Stimulated activated naive CD8-positive, alpha-beta T cell treated with anti-CD3 and anti-CD28 coated beads, Interleukin-15, Interleukin-2, amounts not matched to agents 100 U/mL and 50 U/mL, for 24 hours (primary cell): ENCODE data around the gene C20orf144.
"Not testable (repeated sequence)": the region's sequence is repeated elsewhere in the genome, so short reads cannot be mapped to it uniquely, and the experiment has no call there.

Experiments
- ATAC-seq: fragments of 150-1000 bp; cut with Tn5 transposase; one replicate; pipeline ENCODE4 v1.10.0; 2021
- DNase-seq: peaks from one replicate; pipeline ENCODE4 v3.0.0; 2021

Gene C20orf144

DNA sequence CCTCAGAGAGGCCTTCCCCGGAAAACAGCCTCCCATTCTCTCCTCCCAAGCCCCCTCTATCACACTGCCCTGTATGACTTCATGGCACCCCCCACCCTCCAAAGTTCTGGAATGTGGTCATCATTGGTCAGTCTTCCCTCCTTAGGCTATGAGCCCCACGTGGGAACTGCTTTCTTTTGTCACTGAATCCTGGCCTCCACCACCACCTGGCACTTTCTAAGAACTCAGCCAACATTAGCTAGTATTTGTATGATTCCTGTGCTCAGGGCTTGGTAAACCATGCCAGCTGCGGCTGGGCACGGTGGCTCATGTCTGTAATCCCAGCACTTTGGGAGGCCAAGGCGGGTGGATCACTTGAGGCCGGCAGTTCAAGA, 32.5 kb downstream of the C20orf144 start:
- DNase-seq (no peak), ATAC-seq (no peak)

DNA sequence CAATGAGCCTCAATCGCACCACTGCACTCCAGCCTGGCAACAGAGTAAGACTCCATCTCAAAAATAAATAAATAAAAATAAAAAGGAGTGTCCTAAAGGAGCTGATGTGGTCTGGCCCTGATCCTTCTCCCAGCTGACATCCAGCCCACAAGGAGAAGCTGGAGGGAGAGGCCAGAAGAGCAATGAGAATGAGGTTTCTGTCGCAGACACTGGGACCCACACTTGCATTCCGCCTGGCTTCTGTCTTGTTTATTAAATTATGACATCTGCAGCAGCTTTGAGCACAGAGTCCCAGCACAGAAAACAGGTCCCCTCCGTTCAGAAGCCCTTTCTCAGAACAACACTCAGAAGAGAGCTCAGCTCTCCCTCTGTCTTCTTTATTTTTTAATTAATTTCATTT, 34.3 kb downstream of the C20orf144 start:
- DNase-seq (no peak), ATAC-seq (no peak)

GRCh38 chr20:33697129-33697528, 35.0 kb downstream of the C20orf144 start:
- ATAC-seq, result no peak

GRCh38 chr20:33698966-33699365, 36.8 kb downstream of the C20orf144 start:
- ATAC-seq, DNase-seq: not testable (repeated sequence)

More at GRCh38 chr20:33697129-33697528, 35.0 kb downstream of the C20orf144 start:
- DNase-seq, result no peak

DNA sequence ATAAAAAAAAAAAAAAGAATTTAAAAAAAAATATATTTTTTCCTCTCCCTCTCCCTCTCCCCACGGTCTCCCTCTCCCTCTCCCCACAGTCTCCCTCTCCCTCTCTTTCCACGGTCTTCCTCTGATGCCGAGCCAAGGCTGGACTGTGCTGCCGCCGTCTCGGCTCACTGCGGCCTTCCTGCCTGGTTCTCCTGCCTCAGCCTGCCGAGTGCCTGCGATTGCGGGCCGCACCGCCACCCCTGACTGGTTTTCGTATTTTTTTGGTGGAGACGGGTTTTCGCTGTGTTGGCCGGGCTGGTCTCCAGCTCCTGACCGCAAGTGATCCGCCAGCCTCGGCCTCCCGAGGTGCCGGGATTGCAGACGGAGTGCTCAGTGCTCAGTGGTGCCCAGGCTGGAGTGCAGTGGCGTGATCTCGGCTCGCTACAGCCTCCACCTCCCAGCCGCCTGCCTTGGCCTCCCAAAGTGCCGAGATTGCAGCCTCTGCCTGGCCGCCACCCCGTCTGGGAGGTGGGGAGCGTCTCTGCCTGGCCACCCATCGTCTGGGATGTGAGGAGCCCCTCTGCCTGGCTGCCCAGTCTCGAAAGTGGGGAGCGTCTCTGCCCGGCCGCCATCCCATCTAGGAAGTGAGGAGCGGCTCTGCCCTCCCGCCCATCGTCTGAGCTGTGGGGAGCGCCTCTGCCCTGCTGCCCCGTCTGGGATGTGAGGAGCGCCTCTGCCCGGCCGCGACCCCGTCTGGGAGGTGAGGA, 38.7 kb downstream of the C20orf144 start:
- DNase-seq, ATAC-seq: not testable (repeated sequence)

DNA sequence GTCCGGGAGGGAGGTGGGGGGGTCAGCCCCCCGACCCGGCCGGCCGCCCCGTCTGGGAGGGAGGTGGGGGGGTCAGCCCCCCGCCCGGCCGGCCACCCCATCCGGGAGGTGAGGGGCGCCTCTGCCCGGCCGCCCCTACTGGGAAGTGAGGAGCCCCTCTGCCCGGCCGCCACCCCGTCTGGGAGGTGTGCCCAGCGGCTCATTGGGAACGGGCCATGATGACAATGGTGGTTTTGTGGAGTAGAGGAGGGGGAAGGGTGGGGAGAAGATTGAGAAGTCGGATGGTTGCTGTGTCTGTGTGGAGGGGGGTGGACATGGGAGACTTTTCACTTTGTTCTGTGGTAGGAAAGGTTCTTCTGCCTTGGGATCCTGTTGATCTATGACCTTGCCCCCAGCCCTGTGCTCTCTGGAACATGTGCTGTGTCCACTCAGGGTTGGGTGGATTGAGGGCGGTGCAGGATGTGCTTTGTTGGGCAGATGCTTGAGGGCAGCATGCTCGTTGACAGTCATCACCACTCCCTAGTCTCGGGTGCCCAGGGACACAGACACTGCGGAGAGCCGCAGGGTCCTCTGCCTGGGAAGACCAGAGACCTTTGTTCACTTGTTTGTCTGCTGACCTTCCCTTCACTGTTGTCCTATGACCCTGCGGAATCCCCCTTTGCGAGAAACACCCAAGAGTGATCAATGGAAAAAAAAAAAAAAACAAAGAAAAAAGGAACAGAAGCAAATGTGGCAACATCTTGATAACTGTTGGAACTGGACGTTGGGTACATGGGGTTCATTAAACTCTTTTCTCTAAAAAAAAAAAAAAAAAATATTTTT, 39.7 kb downstream of the C20orf144 start:
- ATAC-seq, result no peak
- DNase-seq, result no peak

GRCh38 chr20:33702861-33703260, 40.7 kb downstream of the C20orf144 start:
- no peak for DNase-seq
- no peak for ATAC-seq

DNA sequence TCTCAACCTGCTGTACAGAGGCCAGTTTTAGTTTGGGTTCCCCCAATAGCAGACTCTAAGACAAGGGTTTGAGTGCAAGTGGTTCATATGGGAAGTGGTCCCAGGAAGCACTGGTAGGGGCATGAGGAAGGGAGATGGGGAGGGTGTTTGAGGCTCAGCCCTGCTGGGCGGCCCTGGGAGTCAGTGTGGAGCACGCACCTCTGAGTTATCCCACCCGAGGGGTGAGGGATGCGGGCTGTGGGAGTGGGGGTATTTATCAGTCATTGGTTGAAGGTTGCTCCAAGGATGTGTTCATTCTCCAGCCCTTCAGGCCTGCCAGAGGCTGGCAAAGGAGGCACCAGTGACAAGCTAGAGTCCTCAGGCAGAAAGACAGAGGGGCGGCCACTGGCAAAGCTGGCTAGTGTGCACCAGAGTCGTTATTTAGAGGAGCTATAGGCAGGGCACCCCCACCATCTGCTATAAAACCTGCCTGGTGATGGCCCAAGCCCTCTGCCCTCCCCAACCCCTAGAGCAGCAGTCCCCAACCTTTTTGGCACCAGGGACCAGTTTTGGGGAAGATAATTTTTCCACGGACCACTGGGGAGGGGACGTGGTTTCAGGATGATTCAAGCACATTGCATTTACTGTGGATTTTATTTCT, 41.5 kb downstream of the C20orf144 start:
- no peak for ATAC-seq
- no peak for DNase-seq

DNA sequence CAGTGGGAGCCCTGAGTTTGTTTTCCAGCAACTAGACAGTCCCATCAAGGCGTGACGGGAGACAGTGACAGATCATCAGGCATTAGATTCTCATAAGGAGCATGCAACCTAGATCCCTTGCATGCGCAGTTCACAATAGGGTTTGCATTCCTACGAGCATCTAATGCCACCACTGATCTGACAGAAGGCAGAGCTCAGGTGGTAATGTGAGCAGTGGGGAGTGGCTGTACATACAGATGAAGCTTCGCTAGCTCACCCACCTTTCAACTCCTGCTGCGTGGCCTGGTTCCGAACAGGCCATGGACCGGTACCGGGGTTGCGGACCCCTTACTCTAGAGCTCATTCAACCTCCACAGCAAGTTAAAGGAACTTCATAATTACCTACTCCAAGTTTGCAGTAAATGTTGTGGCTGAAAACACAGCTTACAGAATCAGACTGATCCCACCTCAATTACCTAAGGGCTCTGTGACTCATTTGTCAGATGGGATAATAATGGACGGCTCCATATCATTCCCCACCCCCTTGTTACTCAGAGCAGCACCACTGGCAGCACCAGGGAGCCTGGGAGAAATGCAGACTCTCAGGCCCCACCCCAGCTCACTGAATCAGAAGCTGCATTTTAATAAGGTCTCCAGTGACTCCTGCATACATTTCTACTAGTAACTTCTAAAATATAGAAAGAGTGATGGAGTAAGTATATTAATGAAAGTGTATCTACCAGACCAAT, 42.2 kb downstream of the C20orf144 start:
- ATAC-seq (no peak), DNase-seq (no peak)

DNA sequence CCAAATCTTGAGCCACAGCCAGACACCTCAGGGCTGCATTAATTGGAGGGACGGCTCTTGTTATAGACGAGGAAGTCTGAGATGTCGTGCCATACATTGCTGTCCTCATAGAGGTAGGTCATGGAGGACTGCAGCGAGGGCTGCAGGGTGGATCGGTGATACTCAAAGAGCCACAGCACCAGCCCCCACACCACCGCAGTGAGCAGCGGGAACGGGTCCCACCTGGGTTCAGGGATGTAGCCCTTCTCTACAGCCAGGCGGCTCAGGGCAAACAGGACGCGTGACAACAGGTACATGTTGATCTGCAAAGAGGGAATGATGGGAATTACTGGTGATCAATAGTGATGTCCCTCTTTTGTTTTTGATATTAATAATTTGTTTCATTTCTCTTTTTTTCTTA, 45.5 kb downstream of the C20orf144 start:
- ATAC-seq (no peak), DNase-seq (no peak)

DNA sequence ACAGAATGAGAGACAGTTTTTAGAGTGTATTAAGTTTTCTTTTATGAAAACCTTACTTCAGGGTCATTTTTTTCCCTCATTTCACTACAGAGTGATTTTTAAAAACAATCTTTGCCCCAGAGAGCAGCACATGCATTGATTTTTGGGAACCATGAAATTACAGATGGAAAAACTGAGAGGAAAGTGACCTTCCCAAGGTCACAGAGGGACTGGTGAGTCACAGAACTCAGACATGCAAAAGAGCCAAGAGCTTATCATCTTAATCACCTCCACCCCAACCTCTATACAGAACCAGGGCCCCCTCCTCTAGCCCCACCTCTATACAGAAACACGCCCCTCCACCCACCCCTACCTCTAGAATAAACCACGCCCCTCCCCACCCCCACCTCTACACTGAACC, 47.3 kb downstream of the C20orf144 start:
- peak; percentile 77 for ATAC-seq
- peak; percentile 30 for DNase-seq

GRCh38 chr20:33709905-33710541, 47.9 kb downstream of the C20orf144 start:
- DNase-seq (no peak), ATAC-seq (peak; percentile 64)

GRCh38 chr20:33710681-33711445, 48.7 kb downstream of the C20orf144 start:
- DNase-seq (no peak), ATAC-seq (no peak)

- DNase-seq (no peak), ATAC-seq (no peak)
Observed at GRCh38 chr20:33711446-33711738, 49.3 kb downstream of the C20orf144 start.
